H9 (cell line): Measurements from ENCODE around the gene MTFMT. TPM values are rescaled to one million over a fixed set of nuclear protein-coding genes. Genes with fewer than 3 reads are reported as not detected.

ENCODE experiments used
- DNase-seq: peaks from one replicate; pipeline ENCODE4 v3.0.0-alpha.2; 2017
- H2AFZ ChIP-seq: one replicate; pipeline ENCODE4 v1.6.1; 2013; ENCODE audit warnings: mild to moderate bottlenecking, low read length, control low read depth, moderate library complexity
- H2AK5ac ChIP-seq: 2 replicates; pipeline ENCODE4 v1.6.1; 2013; ENCODE audit warnings: low read length, control low read depth, mixed read lengths; ENCODE audit not compliant: insufficient read length
- H2BK120ac ChIP-seq: one replicate; pipeline ENCODE4 v1.6.1; 2013; ENCODE audit warnings: low read depth, mild to moderate bottlenecking, low read length, control low read depth, inconsistent platforms; ENCODE audit not compliant: poor library complexity, severe bottlenecking
- H2BK12ac ChIP-seq: 2 replicates; pipeline ENCODE4 v1.6.1; 2013; ENCODE audit warnings: low read length, control low read depth, mixed read lengths, low read depth; ENCODE audit not compliant: insufficient read length
- H2BK15ac ChIP-seq: 2 replicates; pipeline ENCODE4 v1.6.1; 2013; ENCODE audit warnings: low read depth, low read length, control low read depth
- H2BK20ac ChIP-seq: one replicate; pipeline ENCODE4 v1.6.1; 2013; ENCODE audit warnings: low read depth, mild to moderate bottlenecking, low read length, control low read depth, inconsistent platforms; ENCODE audit not compliant: poor library complexity, severe bottlenecking
- H2BK5ac ChIP-seq: 2 replicates; pipeline ENCODE4 v1.6.1; 2013; ENCODE audit warnings: low read length, control low read depth, mixed read lengths; ENCODE audit not compliant: insufficient read length
- H3K14ac ChIP-seq: 2 replicates; pipeline ENCODE4 v1.6.1; 2013; ENCODE audit warnings: low read length, control low read depth; ENCODE audit not compliant: insufficient read depth
- H3K18ac ChIP-seq: 2 replicates; pipeline ENCODE4 v1.6.1; 2013; ENCODE audit warnings: low read depth, mild to moderate bottlenecking, mixed read lengths, low read length, control low read depth; ENCODE audit not compliant: insufficient read length
- H3K23ac ChIP-seq: 2 replicates; pipeline ENCODE4 v1.6.1; 2013; ENCODE audit warnings: low read length, control low read depth, mixed read lengths, low read depth; ENCODE audit not compliant: insufficient read length
- H3K23me2 ChIP-seq: 2 replicates; pipeline ENCODE4 v1.6.1; 2013; ENCODE audit warnings: low read depth, mild to moderate bottlenecking, mixed read lengths, low read length, control low read depth; ENCODE audit not compliant: insufficient read length, poor library complexity, severe bottlenecking
- H3K27ac ChIP-seq: 2 replicates; pipeline ENCODE4 v1.5.1; 2013; ENCODE audit warnings: low read length, control low read depth, mixed read lengths, low read depth; ENCODE audit not compliant: insufficient read length
- H3K27me3 ChIP-seq: 2 replicates; pipeline ENCODE4 v1.6.1; 2013; ENCODE audit warnings: low read length, control low read depth, inconsistent platforms; ENCODE audit not compliant: insufficient read depth
- H3K4ac ChIP-seq: 2 replicates; pipeline ENCODE4 v1.6.1; 2013; ENCODE audit warnings: low read depth, mild to moderate bottlenecking, control low read depth, inconsistent platforms, low read length, moderate library complexity
- H3K4me1 ChIP-seq: 2 replicates; pipeline ENCODE4 v1.6.1; 2013; ENCODE audit warnings: low read length, control low read depth, inconsistent platforms; ENCODE audit not compliant: insufficient read depth
- H3K4me2 ChIP-seq: 2 replicates; pipeline ENCODE4 v1.6.1; 2013; ENCODE audit warnings: low read length, control low read depth, mixed read lengths; ENCODE audit not compliant: insufficient read length, insufficient read depth
- H3K56ac ChIP-seq: 2 replicates; pipeline ENCODE4 v1.6.1; 2013; ENCODE audit warnings: low read depth, mild to moderate bottlenecking, mixed read lengths, low read length, control low read depth; ENCODE audit not compliant: insufficient read length
- H3K79me1 ChIP-seq: 2 replicates; pipeline ENCODE4 v1.6.1; 2013; ENCODE audit warnings: low read depth, mild to moderate bottlenecking, moderate library complexity, low read length, control low read depth, inconsistent platforms; ENCODE audit not compliant: insufficient read depth, poor library complexity, severe bottlenecking
- H3K79me2 ChIP-seq: 2 replicates; pipeline ENCODE4 v1.6.1; 2013; ENCODE audit warnings: low read length, control low read depth, inconsistent platforms; ENCODE audit not compliant: insufficient read depth
- H3K9ac ChIP-seq: 2 replicates; pipeline ENCODE4 v1.6.1; 2013; ENCODE audit warnings: low read length, control low read depth, mixed read lengths; ENCODE audit not compliant: insufficient read length; ENCODE audit errors: extremely low read depth
- H3K9me3 ChIP-seq: one replicate; pipeline ENCODE4 v1.6.1; 2013; ENCODE audit warnings: low read depth, low read length, inconsistent platforms; ENCODE audit not compliant: control insufficient read depth
- H3T11ph ChIP-seq: one replicate; pipeline ENCODE4 v1.6.1; 2013; ENCODE audit warnings: mild to moderate bottlenecking, low read length, control low read depth, inconsistent platforms
- H4K20me1 ChIP-seq: one replicate; pipeline ENCODE4 v1.6.1; 2013; ENCODE audit not compliant: control insufficient read depth, insufficient read length, insufficient read depth
- H4K5ac ChIP-seq: 2 replicates; pipeline ENCODE4 v1.6.1; 2013; ENCODE audit warnings: low read depth, mild to moderate bottlenecking, mixed read lengths, low read length, control low read depth; ENCODE audit not compliant: insufficient read length
- H4K8ac ChIP-seq: replicated peaks from 2 replicates; pipeline ENCODE4 v1.6.1; 2013; ENCODE audit warnings: low read length, control low read depth, mixed read lengths, low read depth; ENCODE audit not compliant: insufficient read length
- H4K91ac ChIP-seq: 2 replicates; pipeline ENCODE4 v1.6.1; 2013; ENCODE audit warnings: low read depth, mild to moderate bottlenecking, moderate library complexity, mixed read lengths, low read length, control low read depth; ENCODE audit not compliant: insufficient read length
- H3K27ac Mint-ChIP-seq, 3 experiments: 2 replicates in 2 of 3; 3 replicates in 1 of 3; pipeline ENCODE4 v1.8.0; 2020 to 2021; ENCODE audit warnings: mixed read lengths in 3 of 3, mild to moderate bottlenecking in 1 of 3, moderate library complexity in 1 of 3
- H3K27me3 Mint-ChIP-seq: 2 replicates; pipeline ENCODE4 v1.8.0; 2021; ENCODE audit warnings: low read depth, mild to moderate bottlenecking, moderate library complexity, mixed read lengths
- H3K36me3 Mint-ChIP-seq, 3 experiments: 2 replicates in 2 of 3; 3 replicates in 1 of 3; pipeline ENCODE4 v1.8.0; 2020 to 2021; ENCODE audit warnings: low read depth in 3 of 3, mixed read lengths in 3 of 3; ENCODE audit not compliant: insufficient read depth in 1 of 3
- H3K4me1 Mint-ChIP-seq, 2 experiments: 2 replicates each; pipeline ENCODE4 v1.8.0; 2020; ENCODE audit warnings: mixed read lengths in 2 of 2
- H3K4me3 Mint-ChIP-seq, 2 experiments: 2 replicates in 1 of 2; 3 replicates in 1 of 2; pipeline ENCODE4 v1.8.0; 2020 to 2021; ENCODE audit warnings: mild to moderate bottlenecking in 2 of 2, mixed read lengths in 2 of 2, moderate library complexity in 1 of 2
- H3K9me3 Mint-ChIP-seq, 2 experiments: 2 replicates in 1 of 2; 3 replicates in 1 of 2; pipeline ENCODE4 v1.8.0; 2020; ENCODE audit warnings: mild to moderate bottlenecking in 2 of 2, mixed read lengths in 2 of 2, moderate library complexity in 1 of 2
- WGBS: extraction: QIAGEN DNeasy Blood & Tissue Kit; methylation state at CpG from one replicate; pipeline ENCODE4 v1.1.7; 2013; ENCODE audit warnings: missing lambda C conversion rate, low lambda C conversion rate, mixed read lengths; ENCODE audit not compliant: insufficient read length; ENCODE audit errors: extremely low coverage; 5-methylcytosine and 5-hydroxymethylcytosine counted together
- long read RNA-seq: library from polyadenylated mRNA; unstranded; transcript quantifications from one replicate; pipeline ENCODE4 v2.0.0, GENCODE V29; 2020
- total RNA-seq: library from RNA; stranded (reverse); gene quantifications from 2 replicates; pipeline ENCODE4 v1.2.1, GENCODE V29; 2021
- TF ChIP-seq, protein P1 (sequence below): fragments of 200-600 bp; sonication (generic); conservative IDR thresholded peaks from 3 replicates; pipeline ENCODE4 v1.8.0; 2021; ENCODE audit warnings: antibody characterized with exemption, mild to moderate bottlenecking

Gene MTFMT
- total RNA-seq, result 13.2 and 16.0 TPM in 2 replicates
- long read RNA-seq, transcript MTFMT-201 (9 exons, 2,734 nt), result major isoform, 76 of 93 reads
- long read RNA-seq, partial matches to known transcripts, result 2 of 93 reads
- long read RNA-seq, other reads (novel, unspliced or antisense), result 15 of 93 reads

DNA sequence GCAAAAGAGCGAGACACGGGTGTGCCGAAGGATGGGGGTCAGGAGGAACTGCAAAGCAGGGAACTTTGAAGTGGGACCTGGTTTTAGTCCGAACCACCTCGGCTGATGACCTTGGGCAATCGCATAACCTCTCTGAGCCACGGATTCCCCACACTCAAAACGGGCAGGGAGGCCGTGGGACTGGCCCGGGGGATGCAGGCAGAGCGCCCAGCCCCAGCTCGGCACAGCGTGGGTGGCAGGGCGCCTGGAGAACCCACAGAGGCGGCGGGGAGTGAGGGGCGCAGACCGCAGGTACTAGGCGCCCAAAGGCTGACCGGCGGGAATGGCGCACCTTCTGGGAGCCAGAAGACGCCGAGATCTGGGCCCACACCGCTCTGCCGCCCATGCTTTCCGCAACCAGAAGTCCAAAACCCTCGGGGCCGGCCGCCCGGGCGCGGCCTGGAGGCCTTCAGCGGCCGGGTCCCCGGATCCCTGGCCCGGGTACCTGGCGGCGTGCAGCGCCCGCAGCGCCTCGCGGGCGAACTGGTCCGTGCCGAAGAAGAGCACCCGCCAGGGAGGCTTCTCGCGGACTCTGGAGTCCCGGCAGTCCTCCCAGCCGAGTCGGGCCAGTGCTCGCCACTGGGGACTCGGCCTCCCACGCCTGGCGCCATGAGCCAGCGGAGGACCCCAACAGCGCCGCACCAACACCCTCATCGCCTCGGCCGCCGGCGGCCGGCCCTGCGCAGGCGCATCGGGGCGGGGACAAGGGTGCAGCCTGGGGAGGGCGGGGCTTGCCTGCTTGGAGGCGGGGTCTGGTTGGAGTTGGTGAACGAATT lies at the start of gene MTFMT:
Gene MTFMT (minus strand): TSS at position 719 of the 815 bp plus-strand sequence. CDS start 26 bp downstream, at position 693.
- no peak within 1 kb of the TSS for H2BK5ac ChIP-seq
- no peak within 1 kb of the TSS for H3K4ac ChIP-seq
- no peaks in the 10 kb centered on the region for H3K79me2 ChIP-seq
- H3K9ac ChIP-seq, result peak within 1 kb of the TSS; percentile 61
- H3K4me1 ChIP-seq, result no peaks in the 10 kb centered on the region; the same call in 1 of the 2 replicates
- H2AK5ac ChIP-seq, result no peak within 1 kb of the TSS
- no peak within 1 kb of the TSS for H4K91ac ChIP-seq
- no peaks in the 10 kb centered on the region for H3K9me3 Mint-ChIP-seq
- H3K56ac ChIP-seq, result no peak within 1 kb of the TSS
- H2AFZ ChIP-seq, result no peak within 1 kb of the TSS
- H4K20me1 ChIP-seq, result no peaks in the 10 kb centered on the region
- WGBS, result no CpG with 5 or more reads among the region's 73 CpGs
- H3K4me2 ChIP-seq, result peak within 1 kb of the TSS; percentile 83
- H2BK15ac ChIP-seq, result no peak within 1 kb of the TSS
- H3K14ac ChIP-seq, result peak within 1 kb of the TSS; percentile 18; the same call in 1 of the 2 replicates
- H3K23me2 ChIP-seq, result no peaks in the 10 kb centered on the region
- peaks cover 8% of the 10 kb centered on the region; the same call in 1 of the 2 replicates for H3K27me3 Mint-ChIP-seq
- no peak within 1 kb of the TSS for H3K23ac ChIP-seq
- no peak within 1 kb of the TSS for H3K27ac ChIP-seq
- peak within 1 kb of the TSS; percentile 71 to 83 for H3K4me3 Mint-ChIP-seq
- no peak within 1 kb of the TSS for H4K5ac ChIP-seq
- H4K8ac ChIP-seq, result no peak within 1 kb of the TSS
- H3T11ph ChIP-seq, result no peak within 1 kb of the TSS
- peak; percentile 89 for DNase-seq
- H3K79me1 ChIP-seq, result no peaks in the 10 kb centered on the region
- no peak within 1 kb of the TSS for H2BK12ac ChIP-seq
- H3K9me3 ChIP-seq, result no peaks in the 10 kb centered on the region
- peaks cover 2 to 22% (median 22%) of the 10 kb centered on the region in 3 experiments; a peak in 5 of 7 replicates for H3K36me3 Mint-ChIP-seq
- TF ChIP-seq, protein P1, sequence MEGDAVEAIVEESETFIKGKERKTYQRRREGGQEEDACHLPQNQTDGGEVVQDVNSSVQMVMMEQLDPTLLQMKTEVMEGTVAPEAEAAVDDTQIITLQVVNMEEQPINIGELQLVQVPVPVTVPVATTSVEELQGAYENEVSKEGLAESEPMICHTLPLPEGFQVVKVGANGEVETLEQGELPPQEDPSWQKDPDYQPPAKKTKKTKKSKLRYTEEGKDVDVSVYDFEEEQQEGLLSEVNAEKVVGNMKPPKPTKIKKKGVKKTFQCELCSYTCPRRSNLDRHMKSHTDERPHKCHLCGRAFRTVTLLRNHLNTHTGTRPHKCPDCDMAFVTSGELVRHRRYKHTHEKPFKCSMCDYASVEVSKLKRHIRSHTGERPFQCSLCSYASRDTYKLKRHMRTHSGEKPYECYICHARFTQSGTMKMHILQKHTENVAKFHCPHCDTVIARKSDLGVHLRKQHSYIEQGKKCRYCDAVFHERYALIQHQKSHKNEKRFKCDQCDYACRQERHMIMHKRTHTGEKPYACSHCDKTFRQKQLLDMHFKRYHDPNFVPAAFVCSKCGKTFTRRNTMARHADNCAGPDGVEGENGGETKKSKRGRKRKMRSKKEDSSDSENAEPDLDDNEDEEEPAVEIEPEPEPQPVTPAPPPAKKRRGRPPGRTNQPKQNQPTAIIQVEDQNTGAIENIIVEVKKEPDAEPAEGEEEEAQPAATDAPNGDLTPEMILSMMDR, result no peak
- peak within 1 kb of the TSS; percentile 56 for H3K18ac ChIP-seq
- peaks cover 17% of the 10 kb centered on the region in 2 experiments for H3K4me1 Mint-ChIP-seq
- no peak within 1 kb of the TSS for H2BK20ac ChIP-seq
- no peak within 1 kb of the TSS for H2BK120ac ChIP-seq
- H3K27ac Mint-ChIP-seq, result peak within 1 kb of the TSS in 1 of 3 experiments; percentile 34; a peak in 1 of 7 replicates
- H3K27me3 ChIP-seq, result no peaks in the 10 kb centered on the region
